DMS79 (cell line): ENCODE measurements around the gene NLK.
"Not testable (repeated sequence)": the region's sequence is repeated elsewhere in the genome, so short reads cannot be mapped to it uniquely, and the experiment has no call there.

ENCODE experiments used
- DNase-seq: peaks from one replicate; lab custom pipeline; 2025; lab: John Stamatoyannopoulos, UW

NLK gene

GRCh38 chr17:28232966-28233870, 190.7 kb downstream of the NLK start:
- DNase-seq = peak; percentile 21

- peak; percentile 92 for DNase-seq
These were observed 191.7 kb downstream of the NLK start for GRCh38 chr17:28233872-28234856.

GRCh38 chr17:28235066-28235700, 192.7 kb downstream of the NLK start:
- not testable (repeated sequence) for DNase-seq

- not testable (repeated sequence) for DNase-seq
These were observed 193.7 kb downstream of the NLK start for GRCh38 chr17:28236033-28236653.

GRCh38 chr17:28238547-28239270, 196.2 kb downstream of the NLK start:
- DNase-seq = not testable (repeated sequence)

GRCh38 chr17:28239271-28239624, 196.8 kb downstream of the NLK start:
- no peak for DNase-seq

- no peak for DNase-seq
These were observed 198.3 kb downstream of the NLK start for GRCh38 chr17:28240688-28241340.

- DNase-seq = no peak
These were observed 200.3 kb downstream of the NLK start for GRCh38 chr17:28242791-28243190.

- not testable (repeated sequence) for DNase-seq
These were observed 200.8 kb downstream of the NLK start for GRCh38 chr17:28243268-28243667.

- no peak for DNase-seq
These were observed 202.0 kb downstream of the NLK start for GRCh38 chr17:28244446-28244845.
